Heart left ventricle (tissue), 16 donors: ENCODE measurements around the gene CRY1. TPM values are rescaled to one million over a fixed set of nuclear protein-coding genes. Genes with fewer than 3 reads are reported as not detected.

Experiments used
- ATAC-seq, 4 donors: fragments of 200-7000 bp; cut with Tn5 transposase; one replicate each; pipeline ENCODE4 v1.9.1; 2020 to 2022; ENCODE audit warnings: moderate library complexity in 4 of 4, mild to moderate bottlenecking in 3 of 4, moderate number of reproducible peaks in 1 of 4
- DNase-seq, 5 donors: peaks; one replicate each; pipeline ENCODE4 v3.0.0-alpha.2; 2020
- H3K27ac ChIP-seq, 12 donors: fragments of 200-600 bp; sonication (generic) in 4 of 12; one replicate each; pipeline versions ENCODE4 v1.5.0 to v1.8.0; 2016 to 2022; ENCODE audit warnings: mild to moderate bottlenecking in 2 of 12
- H3K27me3 ChIP-seq, 9 donors: fragments of 200-600 bp; sonication (generic) in 2 of 9; one replicate each; pipeline versions ENCODE4 v1.5.1 to v1.8.0; 2016 to 2022; ENCODE audit warnings: mild to moderate bottlenecking in 3 of 9
- H3K36me3 ChIP-seq, 9 donors: fragments of 200-600 bp; sonication (generic) in 2 of 9; one replicate each; pipeline versions ENCODE4 v1.5.0 to v1.8.0; 2018 to 2022; ENCODE audit warnings: mild to moderate bottlenecking in 2 of 9
- H3K4me1 ChIP-seq, 12 donors: fragments of 200-600 bp; sonication (generic) in 4 of 12; one replicate each; pipeline versions ENCODE4 v1.5.0 to v1.8.0; 2016 to 2022; ENCODE audit warnings: mild to moderate bottlenecking in 3 of 12
- H3K4me3 ChIP-seq, 12 donors: fragments of 200-600 bp; sonication (generic) in 4 of 12; one replicate each; pipeline versions ENCODE4 v1.5.0 to v1.8.0; 2017 to 2022; ENCODE audit warnings: mild to moderate bottlenecking in 9 of 12, moderate library complexity in 4 of 12
- H3K9me3 ChIP-seq, 12 donors: fragments of 200-600 bp; sonication (generic) in 4 of 12; one replicate each; pipeline versions ENCODE4 v1.5.0 to v1.8.0; 2016 to 2022; ENCODE audit warnings: mild to moderate bottlenecking in 1 of 12
- POLR2A ChIP-seq, 2 donors: fragments of 450-650 bp; IDR thresholded peaks; one replicate each; pipeline ENCODE4 v1.6.1; 2017; ENCODE audit warnings: antibody characterized with exemption in 2 of 2, mild to moderate bottlenecking in 2 of 2, moderate library complexity in 2 of 2
- WGBS, 4 donors: extraction: QIAGEN DNeasy Blood & Tissue Kit in 2 of 4; methylation state at CpG; one replicate each; pipeline versions ENCODE4 v1.1.5 to v1.1.7; 2013 to 2018; 5-methylcytosine and 5-hydroxymethylcytosine counted together
- intact Hi-C, 10 donors: fragments of 100-400 bp; cut with DNase I; formaldehyde crosslinking; loops; one replicate each; pipeline versions ENCODE4 v1.11.1 to v1.14.2; 2022
- polyA plus RNA-seq, 2 donors: library from polyadenylated mRNA; stranded (reverse); fragments of 200-250 nt; gene quantifications; one replicate each; pipeline ENCODE4 v1.2.3, GENCODE V29; 2013
- total RNA-seq, 9 donors: library from RNA; depleted of rRNA in 2 of 9; stranded (reverse); fragments of >200 nt in 2 of 9; fragmentation: NEBNext Ultra II Directional in 3 of 9; extraction: Animal tissue kit (Norgen Biotek cat#: 25700) in 3 of 9; gene quantifications; one replicate each; pipeline versions ENCODE4 v1.1.0 to v1.2.4, GENCODE V29; 2016 to 2023
- TF ChIP-seq, protein P1 (sequence below), 12 donors: fragments of 200-600 bp; sonication (generic) in 4 of 12; IDR thresholded peaks; one replicate each; pipeline versions ENCODE4 v1.5.0 to v1.8.0; 2018 to 2022; ENCODE audit warnings: antibody characterized with exemption in 12 of 12, mild to moderate bottlenecking in 5 of 12
- donor health status: ischemic (EF 13 %, LVEDD 7.1; RV severe dilation, severe dysfunction).
- donor health status: healthy with polysubstance abuse.
- donor health status: DM: no; HTN: yes; CAD: no.
- donor health status: DM: no; HTN: no; CAD: no.
- donor health status: ischemic (EF 25% LVEDD 6.9; RV normal size, moderate dysfunction).
- donor health status: ischemic (EF 25% LVEDD 5.7; RV mildly dilated, moderate dysfunction).
- donor health status: healthy.
- donor health status: DM: yes; HTN: yes; CAD: no.
- donor health status: ischemic (EF 35%, LVEDD 5.7; RV mildly dilated, moderate dysfunction).
- donor health status: nonischemic (EF 11% LVEDD 7.7; RV severe dilation, severe dysfunction).
- donor health status: DM: yes; HTN: yes; CAD: no.
- donor health status: PGD.
- donor health status: ischemic (EF 29% LVEDD 5.4; RV normal size, mild dysfunction).
- donor health status: nonischemic (EF 23%, LVEDD 6.1; RV moderate dilation, normal function).

Gene CRY1
- total and polyA plus RNA-seq, 11 donors, result 4.3 to 20.7 (median 12.0) TPM

DNA sequence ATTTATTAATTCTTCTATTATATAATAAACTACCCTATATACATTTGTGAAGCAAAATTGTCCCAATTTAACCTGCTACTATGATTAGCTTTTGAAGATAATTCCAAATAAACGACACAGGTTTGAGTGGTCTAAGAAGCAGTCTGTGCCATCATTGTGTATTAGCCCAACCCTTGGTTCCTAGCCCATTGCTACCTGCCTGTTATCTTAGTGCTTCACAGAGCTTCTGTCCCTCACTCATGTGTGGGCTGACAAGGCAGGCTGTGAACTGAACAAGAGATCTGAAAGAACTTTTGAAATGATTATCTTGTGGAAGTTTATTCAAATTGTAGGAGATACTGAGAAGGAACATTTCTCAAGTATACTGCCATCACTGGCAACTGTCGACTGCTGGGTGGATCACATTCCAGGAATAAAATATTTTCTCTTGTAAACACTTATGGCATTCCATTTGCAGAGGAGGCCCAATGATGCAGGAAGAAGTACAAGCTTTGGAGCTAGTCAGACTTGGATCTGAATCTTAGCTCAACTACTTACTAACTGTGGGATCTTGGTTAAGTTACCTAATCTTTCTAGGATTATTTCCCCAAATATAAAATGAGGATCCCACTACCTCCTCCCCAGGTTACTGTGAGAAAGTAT, 98.6 kb downstream of the CRY1 start:
- peaks cover 0 to 54% (median 24%) of the 10 kb centered on the region in 9 donors for H3K36me3 ChIP-seq
- no peaks in the 10 kb centered on the region for H3K27me3 ChIP-seq
- H3K4me1 ChIP-seq, result no peaks in the 10 kb centered on the region
- DNase-seq (no peak), ATAC-seq (no peak)
- intact Hi-C loops, result no loop called here
- TF ChIP-seq, protein P1, sequence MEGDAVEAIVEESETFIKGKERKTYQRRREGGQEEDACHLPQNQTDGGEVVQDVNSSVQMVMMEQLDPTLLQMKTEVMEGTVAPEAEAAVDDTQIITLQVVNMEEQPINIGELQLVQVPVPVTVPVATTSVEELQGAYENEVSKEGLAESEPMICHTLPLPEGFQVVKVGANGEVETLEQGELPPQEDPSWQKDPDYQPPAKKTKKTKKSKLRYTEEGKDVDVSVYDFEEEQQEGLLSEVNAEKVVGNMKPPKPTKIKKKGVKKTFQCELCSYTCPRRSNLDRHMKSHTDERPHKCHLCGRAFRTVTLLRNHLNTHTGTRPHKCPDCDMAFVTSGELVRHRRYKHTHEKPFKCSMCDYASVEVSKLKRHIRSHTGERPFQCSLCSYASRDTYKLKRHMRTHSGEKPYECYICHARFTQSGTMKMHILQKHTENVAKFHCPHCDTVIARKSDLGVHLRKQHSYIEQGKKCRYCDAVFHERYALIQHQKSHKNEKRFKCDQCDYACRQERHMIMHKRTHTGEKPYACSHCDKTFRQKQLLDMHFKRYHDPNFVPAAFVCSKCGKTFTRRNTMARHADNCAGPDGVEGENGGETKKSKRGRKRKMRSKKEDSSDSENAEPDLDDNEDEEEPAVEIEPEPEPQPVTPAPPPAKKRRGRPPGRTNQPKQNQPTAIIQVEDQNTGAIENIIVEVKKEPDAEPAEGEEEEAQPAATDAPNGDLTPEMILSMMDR (IDR thresholded peaks at IDR 0.05), result no peak
- TF ChIP-seq POLR2A (IDR thresholded peaks at IDR 0.05), result no peak
- H3K9me3 ChIP-seq, result no peaks in the 10 kb centered on the region
- H3K27ac ChIP-seq, result peak overlapping the region in 1 of 12 donors; percentile 21
- 30 to 43% (median 38%) methylated on average over 2 of the region's 2 CpGs for WGBS, 4 donors
- no peak overlapping the region for H3K4me3 ChIP-seq

DNA sequence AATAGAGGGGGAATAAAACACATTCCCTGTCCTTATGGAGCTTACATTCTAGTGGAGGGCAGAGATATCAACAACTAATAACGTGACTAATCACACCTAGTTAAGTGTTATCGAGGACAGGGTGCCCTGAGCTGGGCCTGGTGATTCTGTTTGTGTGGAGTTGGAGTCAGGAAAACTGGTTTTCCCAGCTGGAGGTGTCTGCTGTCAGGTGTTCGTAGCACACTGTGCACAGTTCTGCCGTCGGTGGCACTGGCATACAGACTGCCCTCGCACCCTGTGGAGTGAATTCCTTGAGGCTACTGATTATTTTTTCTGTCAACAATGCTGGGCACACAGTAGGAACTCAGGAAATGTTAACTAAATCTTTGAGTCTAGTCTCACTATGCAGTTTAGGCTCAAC, 105.5 kb downstream of the CRY1 start:
- H3K4me3 ChIP-seq, result peak overlapping the region in 7 of 12 donors; percentile 65 to 85 (median 72)
- no peaks in the 10 kb centered on the region for H3K27me3 ChIP-seq
- WGBS, 4 donors, result 36 to 64% (median 52%) methylated on average over 5 to 6 of the region's 6 CpGs
- peaks cover 4 to 34% (median 17%) of the 10 kb centered on the region in 12 donors for H3K4me1 ChIP-seq
- H3K27ac ChIP-seq, result peak overlapping the region in 10 of 12 donors; percentile 60 to 93 (median 90)
- no peak for TF ChIP-seq POLR2A (IDR thresholded peaks at IDR 0.05)
- TF ChIP-seq, protein P1 (IDR thresholded peaks at IDR 0.05), result no peak
- H3K9me3 ChIP-seq, result no peaks in the 10 kb centered on the region
- ATAC-seq (no peak), DNase-seq (no peak)
- intact Hi-C loops, result loop anchor here in 7 of 10 donors (1.0 to 10.0 kb wide), 8 partner anchors 31 to 107 kb away; partner anchors contain the start of genes CRY1 (in 5 of the 7) and TMEM263 (in 2 of the 7)
- peaks cover 0 to 29% (median 17%) of the 10 kb centered on the region in 9 donors for H3K36me3 ChIP-seq

DNA sequence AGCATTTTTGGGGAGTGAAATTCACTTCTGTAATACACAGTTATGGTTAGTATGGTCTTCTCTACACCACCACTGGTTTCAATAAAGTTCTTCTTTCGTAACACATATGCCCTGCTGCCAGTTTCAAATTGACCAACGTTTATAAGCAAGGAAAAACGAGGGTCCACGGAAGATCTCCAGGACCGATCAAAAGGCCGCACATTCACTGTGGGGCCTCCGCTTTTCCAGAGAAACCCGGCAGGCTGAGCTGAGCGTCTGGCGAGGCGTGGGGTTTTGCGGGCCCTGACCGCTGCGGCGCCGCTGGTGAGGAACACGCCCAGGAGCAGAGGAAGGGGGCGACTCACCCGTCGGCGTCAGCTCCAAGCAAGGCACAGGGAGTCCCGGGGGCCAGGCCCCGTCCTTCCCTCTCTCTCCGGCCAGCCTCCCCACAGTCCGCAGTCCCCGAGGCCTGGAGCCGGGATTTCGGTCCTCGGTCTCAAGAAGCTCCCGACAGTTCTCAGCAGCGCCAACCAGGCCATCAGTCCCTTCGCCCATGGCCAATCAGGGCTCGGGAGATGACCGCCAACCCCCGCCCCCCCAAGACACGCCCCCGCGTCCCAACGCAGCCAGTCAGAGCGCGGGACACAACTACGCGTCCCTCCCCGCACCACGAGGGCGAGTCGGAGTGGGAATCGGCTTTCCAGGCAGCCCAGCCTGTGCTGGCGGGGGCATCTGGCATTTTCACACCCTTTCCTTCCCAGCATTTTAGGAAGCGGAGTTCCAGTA, 106.5 kb downstream of the CRY1 start, which contains the start of gene MTERF2:
TSS of gene MTERF2 (minus strand) at position 522 of the 765 bp plus-strand sequence. CDS start 8,432 bp downstream, outside the sequence.
- Histone ChIP-seq H3K9me3 (no peaks in the 10 kb centered on the region), H3K36me3 (peaks cover 0 to 27% (median 13%) of the 10 kb centered on the region in 9 donors), H3K4me3 (peak within 1 kb of the TSS; percentile 61 to 85 (median 71)), H3K27ac (peak within 1 kb of the TSS; percentile 78 to 96 (median 90)), H3K27me3 (no peaks in the 10 kb centered on the region), H3K4me1 (peaks cover 4 to 34% (median 17%) of the 10 kb centered on the region in 12 donors)
- peak in 1 of 2 donors; percentile 93 for TF ChIP-seq POLR2A (IDR thresholded peaks at IDR 0.05)
- TF ChIP-seq, protein P1 (IDR thresholded peaks at IDR 0.05), result peak in 2 of 12 donors; percentile 11 to 16
- intact Hi-C loops, result loop anchor here in 7 of 10 donors (1.0 to 10.0 kb wide), 9 partner anchors 30 to 108 kb away; partner anchors contain the start of genes CRY1 (in 6 of the 7) and TMEM263 (in 2 of the 7)
- WGBS, 4 donors, result 0% methylated on average over 36 to 50 of the region's 50 CpGs
- peak; percentile 94 to 96 (median 95) for DNase-seq
- peak; percentile 98 to 99 (median 99) for ATAC-seq
